ENCODE data around the gene ABHD16A.
A peak's percentile ranks its signal among the peaks of the same experiment; 100 is the strongest.

Gene ABHD16A

GRCh38 chr6:31702819-31703716, at the start of gene ABHD16A:
ABHD16A (minus strand) TSS chr6:31703324; CDS start chr6:31703281, 43 bp downstream.
- H2AFZ ChIP-seq (ENCODE audit: low read depth), result peak within 1 kb of the TSS; percentile 92
- peak within 1 kb of the TSS; percentile 79 for H3K9ac ChIP-seq
- peak within 1 kb of the TSS; percentile 77 for H3K4me2 ChIP-seq
- peak within 1 kb of the TSS; percentile 62 for H3K27ac ChIP-seq
- H3K36me3 ChIP-seq (ENCODE audit: insufficient read depth), result no peaks in the 10 kb centered on the region
- H3K27me3 ChIP-seq (ENCODE audit: insufficient read depth, low read depth), result 0 out of 2 replicates have a peak, but pooled peaks cover 2% of the 10 kb centered on the region
- no peak for TF ChIP-seq CTCF (conservative IDR thresholded peaks at IDR 0.05; ENCODE audit: low read depth, low read length)
- 0 out of 2 replicates have a peak, but pooled peaks cover 11% of the 10 kb centered on the region for H3K79me2 ChIP-seq (ENCODE audit: insufficient read depth, low read depth)
- peaks cover 18% of the 10 kb centered on the region for H3K4me1 ChIP-seq (ENCODE audit: low read depth, poor library complexity, severe bottlenecking)
- no peaks in the 10 kb centered on the region for H4K20me1 ChIP-seq (ENCODE audit: insufficient read depth)
- no peak within 1 kb of the TSS for H3K4me3 ChIP-seq (IDR thresholded peaks at IDR 0.05; ENCODE audit: insufficient read depth, low read depth, low read length)

- no peak overlapping the region for H3K27ac ChIP-seq
- H3K79me2 ChIP-seq (ENCODE audit: insufficient read depth, low read depth), result no peaks in the 10 kb centered on the region
- TF ChIP-seq CTCF (conservative IDR thresholded peaks at IDR 0.05; ENCODE audit: low read depth, low read length), result no peak
- no peaks in the 10 kb centered on the region for H3K36me3 ChIP-seq (ENCODE audit: insufficient read depth)
- H2AFZ ChIP-seq (ENCODE audit: low read depth), result no peak overlapping the region
- H3K4me2 ChIP-seq, result no peak overlapping the region
- H3K4me3 ChIP-seq (IDR thresholded peaks at IDR 0.05; ENCODE audit: insufficient read depth, low read depth, low read length), result no peak overlapping the region
- no peaks in the 10 kb centered on the region for H4K20me1 ChIP-seq (ENCODE audit: insufficient read depth)
- H3K4me1 ChIP-seq (ENCODE audit: low read depth, poor library complexity, severe bottlenecking), result no peaks in the 10 kb centered on the region
- H3K27me3 ChIP-seq (ENCODE audit: insufficient read depth, low read depth), result no peaks in the 10 kb centered on the region
- no peak overlapping the region for H3K9ac ChIP-seq
Measured at GRCh38 chr6:31752739-31753319, 49.7 kb upstream of the ABHD16A start.

GRCh38 chr6:31750411-31751022, 47.4 kb upstream of the ABHD16A start:
- no peak overlapping the region for H3K4me2 ChIP-seq
- no peak overlapping the region for H2AFZ ChIP-seq (ENCODE audit: low read depth)
- H3K9ac ChIP-seq, result no peak overlapping the region
- no peaks in the 10 kb centered on the region for H3K79me2 ChIP-seq (ENCODE audit: insufficient read depth, low read depth)
- H3K4me3 ChIP-seq (IDR thresholded peaks at IDR 0.05; ENCODE audit: insufficient read depth, low read depth, low read length), result no peak overlapping the region
- no peak for TF ChIP-seq CTCF (conservative IDR thresholded peaks at IDR 0.05; ENCODE audit: low read depth, low read length)
- no peaks in the 10 kb centered on the region for H3K27me3 ChIP-seq (ENCODE audit: insufficient read depth, low read depth)
- H3K27ac ChIP-seq, result no peak overlapping the region
- no peaks in the 10 kb centered on the region for H3K4me1 ChIP-seq (ENCODE audit: low read depth, poor library complexity, severe bottlenecking)
- no peaks in the 10 kb centered on the region for H3K36me3 ChIP-seq (ENCODE audit: insufficient read depth)
- H4K20me1 ChIP-seq (ENCODE audit: insufficient read depth), result no peaks in the 10 kb centered on the region

GRCh38 chr6:31749301-31750036, 46.3 kb upstream of the ABHD16A start:
- H3K79me2 ChIP-seq (ENCODE audit: insufficient read depth, low read depth), result no peaks in the 10 kb centered on the region
- H3K27ac ChIP-seq, result no peak overlapping the region
- H3K4me1 ChIP-seq (ENCODE audit: low read depth, poor library complexity, severe bottlenecking), result no peaks in the 10 kb centered on the region
- TF ChIP-seq CTCF (conservative IDR thresholded peaks at IDR 0.05; ENCODE audit: low read depth, low read length), result no peak
- no peak overlapping the region for H2AFZ ChIP-seq (ENCODE audit: low read depth)
- no peak overlapping the region for H3K4me2 ChIP-seq
- no peaks in the 10 kb centered on the region for H3K27me3 ChIP-seq (ENCODE audit: insufficient read depth, low read depth)
- no peak overlapping the region for H3K9ac ChIP-seq
- H3K36me3 ChIP-seq (ENCODE audit: insufficient read depth), result no peaks in the 10 kb centered on the region
- H3K4me3 ChIP-seq (IDR thresholded peaks at IDR 0.05; ENCODE audit: insufficient read depth, low read depth, low read length), result no peak overlapping the region
- no peaks in the 10 kb centered on the region for H4K20me1 ChIP-seq (ENCODE audit: insufficient read depth)

All from KMS-11 (cell line).